Posterior cingulate gyrus (tissue), 11 donors: ENCODE measurements around the gene ANK3.

Experiments used
- DNase-seq, 10 donors: peaks; one replicate each; pipeline versions ENCODE4 v3.0.0 to v3.0.0-alpha.2; 2020 to 2021; ENCODE audit warnings: mixed read lengths in 3 of 10
- intact Hi-C: fragments of 100-400 bp; cut with DNase I; formaldehyde crosslinking; loops from one replicate; pipeline ENCODE4 v1.15.1; 2023

ANK3 gene

DNA sequence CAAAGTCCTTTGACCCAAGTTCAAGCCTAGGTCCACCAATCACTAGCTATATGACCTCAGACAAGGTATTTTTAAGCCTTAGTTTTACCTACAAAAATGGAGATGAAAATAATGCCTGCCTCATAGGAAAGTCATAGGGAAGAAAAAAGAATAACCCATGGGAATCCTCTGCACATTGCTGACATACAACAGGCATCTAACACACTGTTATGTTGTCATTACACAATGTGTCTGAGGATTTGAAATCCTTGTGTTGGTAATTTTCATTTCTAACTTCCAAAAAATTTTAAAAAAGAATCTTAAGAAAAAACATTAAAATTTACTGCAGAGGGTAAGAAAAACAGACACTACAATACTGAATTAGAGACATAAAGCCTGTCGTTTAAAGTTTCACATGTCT is 5.7 kb downstream of the ANK3 start:
- no peak for DNase-seq
- intact Hi-C loops = no loop called here

DNA sequence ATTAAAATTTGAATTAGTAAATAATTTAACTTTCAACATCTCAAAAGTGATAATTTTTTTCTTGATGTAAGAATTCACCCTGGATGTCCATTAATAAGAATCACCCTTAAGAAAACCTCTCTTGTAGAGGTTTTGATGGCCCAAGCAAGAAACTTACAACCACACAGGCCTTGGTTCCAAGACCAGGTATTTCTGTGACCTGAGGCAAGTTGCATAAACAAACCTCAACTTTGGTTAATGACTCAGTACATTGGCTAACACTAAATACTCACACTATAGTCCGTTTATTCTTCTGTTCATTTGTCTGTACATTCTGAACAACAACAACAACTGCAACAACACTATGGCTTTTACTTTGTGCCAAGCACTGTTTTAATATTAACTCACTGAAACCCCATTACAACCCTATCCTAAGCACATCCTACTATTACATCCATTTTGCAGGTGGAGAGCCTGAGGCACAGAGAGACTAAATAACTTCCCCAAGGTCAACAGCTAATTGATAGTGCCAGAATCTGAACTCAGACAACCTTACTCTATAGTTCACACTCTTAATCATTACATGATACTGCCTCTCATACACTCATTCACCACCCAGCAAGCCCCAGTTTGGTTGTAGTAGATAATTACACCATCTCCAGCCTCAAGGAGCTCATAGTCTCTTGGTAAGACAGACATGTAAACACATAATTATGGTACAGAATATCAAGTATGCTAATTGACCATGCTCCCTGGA is 6.6 kb downstream of the ANK3 start:
- intact Hi-C loops = no loop called here
- no peak for DNase-seq

DNA sequence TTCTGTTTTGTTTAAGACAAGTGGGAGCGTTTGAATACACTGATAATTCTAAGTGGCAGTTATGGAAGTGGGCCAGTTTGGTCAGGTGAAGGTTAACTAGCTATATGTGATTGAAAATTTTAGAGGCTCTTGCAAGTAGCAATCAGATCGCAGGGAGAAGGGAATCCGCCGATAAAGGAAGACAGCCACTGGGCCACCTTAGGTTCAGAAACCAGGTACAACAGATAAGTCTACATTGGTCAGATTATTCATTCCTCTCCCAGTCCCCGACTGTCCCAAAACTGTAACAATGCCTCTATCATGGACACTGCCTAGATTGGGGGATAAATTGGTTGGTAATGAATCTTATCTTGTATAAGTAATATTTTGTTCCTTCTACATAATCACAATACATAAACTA is 8.9 kb downstream of the ANK3 start:
- no peak for DNase-seq
- intact Hi-C loops = no loop called here

DNA sequence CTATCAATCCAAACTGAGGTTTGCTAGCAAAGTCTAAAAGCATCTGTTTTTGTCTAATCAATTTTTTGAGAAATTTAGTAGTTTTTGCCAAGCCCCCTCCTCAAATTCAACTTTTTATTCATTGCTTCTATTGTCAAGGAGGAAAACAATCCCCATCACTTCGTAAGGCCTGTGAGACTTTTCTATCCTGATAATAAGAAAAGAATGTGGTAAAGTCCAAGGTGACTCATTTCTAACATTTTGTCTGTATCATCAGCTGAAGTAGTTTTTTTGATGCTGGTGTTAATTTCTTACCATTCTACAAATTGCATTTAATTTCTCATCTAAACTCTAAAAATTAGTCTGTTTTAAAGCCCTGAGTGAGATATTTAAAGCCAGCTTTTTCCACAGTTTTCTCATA is 11.7 kb downstream of the ANK3 start:
- no peak for DNase-seq
- intact Hi-C loops = no loop called here

DNA sequence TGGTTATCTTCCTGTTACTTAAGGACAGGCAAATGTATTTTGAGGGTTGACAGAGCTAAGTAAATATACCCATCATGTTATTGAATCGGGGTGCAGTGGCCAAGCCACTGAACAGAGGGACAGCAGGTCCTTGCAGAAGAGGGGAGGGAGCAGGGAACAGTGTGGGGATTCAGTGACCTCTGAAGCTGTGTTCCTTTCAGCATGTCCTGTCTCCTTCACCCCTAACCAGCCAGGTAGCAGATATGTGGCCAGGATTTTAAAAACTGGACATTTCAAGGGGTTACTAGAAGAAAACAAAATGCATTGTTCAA is 12.7 kb downstream of the ANK3 start:
- no peak for DNase-seq
- intact Hi-C loops = no loop called here

DNA sequence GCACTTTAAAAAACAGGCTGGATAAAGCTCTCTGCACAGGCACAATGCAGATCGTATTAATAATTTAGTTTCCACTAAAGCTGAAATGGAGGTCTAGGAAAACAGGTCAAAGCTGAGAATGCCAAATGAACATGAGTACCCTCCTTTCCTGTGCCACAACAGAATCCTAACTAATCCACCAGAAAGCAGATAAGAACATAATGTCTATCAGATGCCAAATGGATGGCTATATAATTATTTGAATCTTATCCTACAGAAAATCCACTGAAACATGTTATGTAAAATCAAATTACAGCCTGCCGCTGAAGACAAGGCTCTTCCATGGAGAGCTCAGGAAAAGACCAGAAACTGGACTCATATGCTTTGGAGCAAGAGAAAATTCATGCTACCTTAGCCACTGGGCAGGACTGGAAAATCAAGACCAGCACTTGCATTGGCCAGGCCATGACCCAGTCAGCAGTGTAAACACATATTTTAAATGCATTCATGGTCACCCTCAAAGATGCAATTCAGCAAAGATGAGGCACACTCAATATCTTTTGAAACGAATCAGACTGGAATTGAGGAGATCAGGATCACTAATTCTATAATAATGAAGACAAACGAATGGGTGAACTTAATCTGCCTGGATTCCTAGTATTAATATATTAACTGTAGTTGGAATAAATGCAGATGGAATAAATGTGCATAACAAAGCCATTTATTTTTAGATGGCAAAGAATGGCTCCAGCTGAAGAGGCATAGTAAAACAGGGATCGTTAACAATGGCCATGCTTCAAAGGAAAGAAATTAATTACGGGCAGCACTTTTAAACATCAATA is 13.2 kb downstream of the ANK3 start:
- DNase-seq = no peak
- intact Hi-C loops = no loop called here

DNA sequence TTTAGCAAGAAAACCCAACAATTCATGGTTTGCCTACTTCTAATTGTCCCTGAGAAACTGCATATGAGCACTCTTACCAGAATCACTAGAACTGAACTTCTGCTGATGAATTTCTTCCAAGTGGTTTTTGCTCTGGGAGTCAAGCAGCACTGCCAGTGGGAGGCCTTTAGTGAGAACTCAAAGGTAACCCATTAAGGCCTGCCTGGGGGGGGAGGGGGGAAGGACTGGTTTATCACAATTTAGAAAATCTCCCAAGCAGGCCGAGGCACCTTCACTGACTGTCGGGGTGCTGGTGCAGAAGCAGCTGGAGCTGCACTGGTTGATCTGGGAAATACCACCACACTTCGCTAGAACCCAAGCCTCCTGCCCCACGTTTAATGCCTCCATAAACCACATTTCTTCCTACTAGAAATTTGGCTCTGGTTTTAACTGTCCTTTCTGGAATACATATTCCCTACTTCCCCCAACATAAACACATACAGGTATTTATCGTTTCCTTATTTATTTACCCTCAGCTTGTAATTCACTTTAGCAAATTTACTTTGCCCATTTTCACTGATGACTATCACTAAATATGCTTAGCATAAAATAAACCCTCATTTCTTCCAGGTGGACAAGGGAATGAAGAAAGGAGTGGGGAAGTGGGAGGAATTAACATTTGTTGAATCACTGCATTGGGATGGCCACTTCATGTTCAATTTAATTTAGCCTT is 14.2 kb downstream of the ANK3 start:
- DNase-seq = peak in 1 of 10 donors; percentile 57
- intact Hi-C loops = no loop called here

DNA sequence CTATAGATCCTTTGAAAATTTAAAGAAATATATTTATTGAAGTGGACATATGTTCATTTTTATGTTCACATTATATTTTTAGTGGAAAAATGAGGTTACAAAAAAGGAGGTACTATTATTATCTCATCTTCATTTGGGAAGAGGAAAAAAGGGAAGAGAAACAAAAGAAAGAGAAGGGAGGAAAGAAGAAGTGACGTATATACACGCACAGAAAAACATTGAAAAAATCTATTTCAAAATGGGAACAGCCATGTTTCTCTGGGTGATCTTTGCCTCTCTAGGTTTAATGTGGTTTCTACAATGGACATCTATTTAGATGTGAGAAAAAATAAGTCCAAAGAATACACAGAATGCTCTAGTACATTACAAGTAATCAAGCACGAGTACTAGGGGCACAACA is 14.8 kb downstream of the ANK3 start:
- no peak for DNase-seq
- intact Hi-C loops = no loop called here

DNA sequence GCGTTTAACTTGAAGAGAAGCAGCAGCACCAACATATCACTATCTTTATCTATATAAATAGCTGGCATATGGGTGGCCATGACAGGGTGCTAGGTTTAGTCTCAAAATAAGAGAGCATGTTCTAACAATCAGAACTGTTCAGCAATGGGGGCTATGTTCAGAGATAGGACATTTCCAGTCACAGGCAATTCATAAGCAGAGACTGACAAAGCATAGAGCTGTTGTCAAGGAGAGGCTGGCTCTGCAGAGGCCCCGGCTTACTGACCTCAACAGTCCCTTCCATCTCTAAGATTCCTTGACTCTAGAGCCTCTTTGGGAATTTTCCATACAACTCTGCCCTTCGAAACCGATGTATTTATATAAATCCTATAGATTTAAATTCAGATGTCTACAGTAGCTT is 17.2 kb downstream of the ANK3 start:
- intact Hi-C loops = no loop called here
- DNase-seq = peak in 1 of 10 donors; percentile 83

DNA sequence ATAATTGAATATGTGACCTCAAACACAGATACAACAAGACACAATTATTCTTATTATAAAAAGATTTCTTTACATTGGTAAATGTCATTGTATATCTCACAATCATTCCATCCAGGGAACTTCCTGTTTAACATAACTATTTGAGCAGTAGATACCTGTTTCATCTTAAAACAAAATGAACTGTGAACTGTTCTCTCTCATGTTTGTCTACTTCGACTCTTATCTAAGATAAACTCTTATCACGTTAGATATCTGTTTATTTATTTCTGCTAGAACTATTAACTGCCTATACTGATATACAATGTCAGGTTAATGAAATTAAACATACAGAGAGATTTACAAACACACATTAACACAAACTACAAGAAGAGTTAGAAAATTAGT is 20.1 kb downstream of the ANK3 start:
- DNase-seq = no peak
- intact Hi-C loops = no loop called here

DNA sequence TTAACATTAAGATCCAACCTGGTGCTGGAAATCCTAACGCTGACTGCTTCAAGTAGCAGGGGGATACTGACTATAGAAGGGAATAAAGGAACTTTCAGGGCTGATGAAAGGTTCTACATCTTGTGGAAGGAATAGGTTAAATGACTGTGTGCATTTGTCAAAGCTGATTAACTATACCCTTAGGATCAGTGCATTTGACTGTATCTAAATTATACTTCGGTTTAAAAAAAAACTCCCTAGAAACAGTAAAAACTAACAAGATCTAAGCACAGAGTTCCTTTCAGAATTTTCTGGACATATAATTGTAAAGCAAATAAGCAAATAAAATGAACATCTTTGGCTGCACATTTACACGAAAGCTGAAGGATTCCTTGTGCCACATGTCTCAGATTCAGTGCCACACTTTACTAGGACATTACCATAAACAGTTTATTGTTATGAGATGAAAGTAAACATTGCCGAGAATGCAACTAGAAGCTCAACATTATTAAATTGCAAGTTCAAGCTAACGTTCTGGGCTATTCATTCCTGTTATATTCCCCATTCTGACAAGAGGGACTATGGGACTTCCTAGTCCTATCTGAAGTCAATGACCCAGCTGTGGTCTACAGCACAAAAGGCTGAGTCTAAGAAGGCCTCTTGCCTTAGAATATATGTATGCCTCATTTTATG is 20.7 kb downstream of the ANK3 start:
- intact Hi-C loops = no loop called here
- DNase-seq = no peak

DNA sequence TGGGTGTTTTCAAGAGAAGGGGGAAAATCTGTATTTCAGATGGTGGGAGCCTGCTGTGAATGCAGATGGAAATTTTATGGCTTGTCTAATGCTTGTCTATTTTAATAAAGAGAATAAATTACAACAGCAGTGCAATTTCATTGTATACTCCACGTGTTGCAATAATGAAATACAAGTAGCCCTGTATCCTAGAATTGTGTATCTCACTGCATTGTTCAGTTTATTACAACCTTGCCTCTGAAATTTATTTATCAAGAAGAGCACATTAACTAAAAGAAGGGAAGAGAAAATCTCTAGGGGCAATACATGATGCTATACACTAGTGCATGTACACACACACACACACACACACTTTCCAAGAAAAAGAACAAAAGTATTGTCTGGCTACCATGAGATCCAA is 21.8 kb downstream of the ANK3 start:
- no peak for DNase-seq
- intact Hi-C loops = no loop called here

DNA sequence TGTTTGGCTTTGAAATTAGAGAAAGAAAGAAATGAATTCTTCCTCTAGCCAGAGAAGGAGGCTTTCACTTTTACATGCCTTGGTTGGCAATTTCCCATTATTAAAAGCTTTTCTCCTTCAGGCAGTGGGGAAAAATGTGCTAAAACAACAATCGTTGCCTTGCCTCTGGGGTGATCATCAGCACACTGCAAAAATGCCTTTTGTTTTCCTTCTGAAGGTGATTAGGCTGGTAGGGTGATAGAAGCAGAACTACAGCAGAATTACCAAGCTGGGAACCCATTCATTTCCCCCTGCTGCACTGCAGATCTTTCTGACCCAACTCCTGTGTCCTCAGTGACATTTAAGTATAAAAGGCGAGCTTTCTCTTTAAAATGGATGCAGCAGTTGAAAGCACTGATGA is 22.2 kb downstream of the ANK3 start:
- no peak for DNase-seq
- intact Hi-C loops = no loop called here

DNA sequence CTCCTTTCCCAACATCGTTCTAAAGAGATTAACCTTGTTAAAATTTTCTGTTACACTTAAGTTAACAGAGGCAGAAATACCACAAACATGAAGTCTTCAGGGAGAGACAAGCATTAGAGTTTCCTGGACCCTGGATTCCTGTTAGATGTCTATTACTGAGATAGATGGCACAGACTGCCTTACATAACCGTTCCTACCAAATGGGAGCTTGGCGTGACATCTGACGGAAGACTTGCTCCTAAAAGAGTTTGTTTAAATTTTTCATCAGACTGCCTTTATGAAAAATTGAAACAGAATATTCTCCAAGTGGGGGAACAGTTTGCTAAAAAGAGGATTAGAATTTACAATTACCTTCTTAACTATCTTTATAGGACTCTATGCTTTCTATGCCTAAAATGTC is 22.7 kb downstream of the ANK3 start:
- intact Hi-C loops = no loop called here
- peak in 1 of 10 donors; percentile 72 for DNase-seq

DNA sequence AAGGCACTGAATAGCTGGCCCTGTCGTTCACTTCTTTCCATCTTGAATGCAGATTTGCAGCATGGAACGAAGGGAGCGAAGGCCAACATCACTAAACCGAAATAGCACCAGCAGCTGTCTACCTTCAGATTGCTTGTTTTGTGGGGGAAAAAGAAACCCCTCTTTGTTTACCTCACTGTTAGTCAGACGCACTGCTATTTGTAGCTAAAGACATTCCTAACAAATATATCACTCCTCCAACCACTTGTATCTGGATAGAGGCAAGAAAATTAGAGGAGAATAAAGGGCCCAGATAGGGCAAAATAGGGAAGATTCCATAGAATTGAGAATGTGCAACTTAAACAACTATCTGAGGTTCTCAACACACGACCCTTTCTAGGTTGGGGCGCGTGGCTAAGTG is 26.5 kb downstream of the ANK3 start:
- intact Hi-C loops = no loop called here
- DNase-seq = no peak

DNA sequence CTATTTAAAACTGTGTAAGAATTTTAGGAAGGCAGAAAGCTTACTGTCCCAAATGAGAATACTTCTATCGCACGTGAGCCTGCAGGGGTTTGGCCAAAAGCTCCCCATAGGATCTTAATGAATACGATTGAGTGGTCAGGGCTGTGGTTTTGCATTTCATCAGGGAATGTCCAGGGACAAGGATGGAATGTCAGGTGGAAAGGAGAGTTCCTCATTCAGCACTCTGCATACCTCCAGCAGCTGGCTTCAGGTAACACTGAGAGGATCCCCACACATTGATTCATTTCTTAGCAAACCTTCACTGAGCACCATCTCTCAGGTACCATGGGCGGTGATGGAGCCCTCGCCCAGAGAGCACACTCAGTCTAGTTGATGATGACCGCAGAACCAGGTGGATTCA is 27.2 kb downstream of the ANK3 start:
- intact Hi-C loops = no loop called here
- no peak for DNase-seq

DNA sequence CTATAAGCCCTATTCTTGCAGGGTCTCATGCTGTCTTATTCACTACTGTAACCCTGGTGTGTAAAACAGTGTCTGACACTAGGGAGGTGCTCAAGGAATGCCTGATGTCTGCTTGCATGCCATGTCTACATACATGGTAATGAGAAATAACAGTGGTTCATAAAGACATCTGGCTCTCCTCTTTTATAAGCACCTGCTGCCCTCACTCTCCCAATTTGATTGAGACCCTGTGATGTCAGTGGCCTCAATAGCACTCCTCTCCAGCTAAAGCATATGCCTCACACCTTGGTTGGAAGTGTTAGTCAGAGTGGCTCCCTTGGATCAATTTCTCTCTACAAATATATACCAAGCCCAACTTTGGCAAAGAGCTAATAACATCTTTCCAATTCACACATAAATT is 30.6 kb downstream of the ANK3 start:
- intact Hi-C loops = no loop called here
- no peak for DNase-seq

DNA sequence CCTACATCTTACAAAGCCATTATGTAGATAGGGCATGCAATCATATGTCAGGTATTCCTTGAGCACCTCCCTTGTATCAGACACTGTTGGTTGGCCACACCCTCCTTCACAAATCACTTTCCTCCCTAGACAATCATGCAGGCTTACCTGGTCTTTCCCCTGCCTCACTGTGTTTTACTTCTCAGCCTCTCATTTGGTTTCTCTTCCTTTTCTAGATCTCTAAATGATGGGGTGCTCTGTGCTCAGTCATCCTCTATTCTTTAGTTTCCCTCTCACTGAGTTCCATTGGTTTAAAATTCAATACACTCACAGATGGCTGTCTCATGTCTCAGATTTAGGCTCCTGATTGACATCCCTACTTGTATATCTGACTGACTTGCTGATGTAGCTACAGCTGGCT is 31.4 kb downstream of the ANK3 start:
- intact Hi-C loops = no loop called here

DNA sequence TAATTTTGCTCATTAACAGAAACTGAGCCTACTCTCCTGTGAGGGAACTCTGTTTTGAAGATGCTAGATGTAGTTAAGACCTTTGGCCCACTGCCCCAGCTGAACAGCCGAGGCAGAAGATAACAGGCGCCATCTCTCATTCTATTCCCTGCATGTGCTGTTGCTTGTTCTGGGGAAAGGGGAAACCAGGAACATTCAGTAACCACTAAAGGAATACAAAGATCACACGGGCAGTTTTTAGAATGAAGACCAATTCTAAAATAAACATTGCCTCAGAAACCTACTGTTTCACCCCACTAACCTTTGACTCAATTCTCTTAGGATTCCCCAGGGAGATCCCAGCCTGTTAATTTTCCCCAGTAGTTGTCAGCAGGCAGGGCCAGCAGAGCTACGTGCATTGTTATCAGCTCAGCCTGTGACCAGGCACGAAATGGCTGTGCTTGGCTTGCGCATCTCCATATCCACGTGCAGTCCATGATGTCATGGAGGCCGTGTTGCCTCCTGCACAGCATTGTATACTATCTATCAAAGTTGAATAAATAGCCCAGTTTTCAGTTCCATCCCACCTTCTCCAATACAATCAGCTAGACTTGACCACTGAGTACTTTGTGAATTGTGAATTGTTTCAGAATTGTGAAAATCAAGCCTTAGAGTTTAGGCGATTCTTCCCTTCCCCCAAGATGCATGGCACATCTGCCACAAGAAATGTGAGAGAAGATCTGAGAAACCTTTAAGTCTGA is 36.0 kb downstream of the ANK3 start:
- intact Hi-C loops = no loop called here
- peak; percentile 36 to 96 (median 69) for DNase-seq

More for the DNA sequence above, 31.4 kb downstream of the ANK3 start:
- DNase-seq = no peak

DNA sequence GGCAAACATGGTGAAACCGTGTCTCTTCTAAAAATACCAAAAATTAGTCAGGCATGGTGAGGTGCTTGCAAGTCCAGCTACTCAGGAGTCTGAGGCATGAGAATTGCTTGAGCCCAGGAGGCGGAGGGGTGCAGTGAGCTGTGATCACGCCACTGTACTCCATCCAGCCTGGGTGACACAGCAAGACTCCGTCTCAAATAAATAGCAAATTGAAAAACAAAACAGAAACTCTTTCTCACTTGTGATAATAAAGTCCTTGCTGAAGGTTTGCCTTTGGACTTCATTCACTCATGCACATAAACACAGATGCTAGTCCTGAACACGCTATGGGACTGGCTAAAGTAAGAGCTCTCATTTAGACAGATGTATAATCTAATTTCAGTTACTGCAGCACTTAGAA is 37.6 kb downstream of the ANK3 start:
- intact Hi-C loops = no loop called here
- DNase-seq = peak in 4 of 10 donors; percentile 39 to 84 (median 71)
